GM12864 (cell line): ENCODE data around the gene SOX6.

Experiments used
- DNase-seq: peaks from one replicate; pipeline ENCODE4 v3.0.0-alpha.2; 2011; ENCODE audit warnings: low read depth
- H3K4me3 ChIP-seq: 2 replicates; pipeline ENCODE4 v1.5.1; 2011; ENCODE audit warnings: mild to moderate bottlenecking, low read depth, low read length, control low read depth
- TF ChIP-seq, protein P1 (sequence below): IDR thresholded peaks from 2 replicates; pipeline ENCODE4 v1.5.1; 2011; ENCODE audit warnings: low read depth, mild to moderate bottlenecking, moderate library complexity, low read length, control low read depth, inconsistent platforms; ENCODE audit errors: missing control alignments

SOX6 gene

GRCh38 chr11:15935373-15935772 lies 421.0 kb downstream of the SOX6 start:
- DNase-seq = no peak
- H3K4me3 ChIP-seq = no peak overlapping the region
- TF ChIP-seq, protein P1, sequence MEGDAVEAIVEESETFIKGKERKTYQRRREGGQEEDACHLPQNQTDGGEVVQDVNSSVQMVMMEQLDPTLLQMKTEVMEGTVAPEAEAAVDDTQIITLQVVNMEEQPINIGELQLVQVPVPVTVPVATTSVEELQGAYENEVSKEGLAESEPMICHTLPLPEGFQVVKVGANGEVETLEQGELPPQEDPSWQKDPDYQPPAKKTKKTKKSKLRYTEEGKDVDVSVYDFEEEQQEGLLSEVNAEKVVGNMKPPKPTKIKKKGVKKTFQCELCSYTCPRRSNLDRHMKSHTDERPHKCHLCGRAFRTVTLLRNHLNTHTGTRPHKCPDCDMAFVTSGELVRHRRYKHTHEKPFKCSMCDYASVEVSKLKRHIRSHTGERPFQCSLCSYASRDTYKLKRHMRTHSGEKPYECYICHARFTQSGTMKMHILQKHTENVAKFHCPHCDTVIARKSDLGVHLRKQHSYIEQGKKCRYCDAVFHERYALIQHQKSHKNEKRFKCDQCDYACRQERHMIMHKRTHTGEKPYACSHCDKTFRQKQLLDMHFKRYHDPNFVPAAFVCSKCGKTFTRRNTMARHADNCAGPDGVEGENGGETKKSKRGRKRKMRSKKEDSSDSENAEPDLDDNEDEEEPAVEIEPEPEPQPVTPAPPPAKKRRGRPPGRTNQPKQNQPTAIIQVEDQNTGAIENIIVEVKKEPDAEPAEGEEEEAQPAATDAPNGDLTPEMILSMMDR = no peak

GRCh38 chr11:15933886-15934625 lies 422.3 kb downstream of the SOX6 start:
- no peak overlapping the region for H3K4me3 ChIP-seq
- no peak for DNase-seq
- TF ChIP-seq, protein P1 = no peak

DNA sequence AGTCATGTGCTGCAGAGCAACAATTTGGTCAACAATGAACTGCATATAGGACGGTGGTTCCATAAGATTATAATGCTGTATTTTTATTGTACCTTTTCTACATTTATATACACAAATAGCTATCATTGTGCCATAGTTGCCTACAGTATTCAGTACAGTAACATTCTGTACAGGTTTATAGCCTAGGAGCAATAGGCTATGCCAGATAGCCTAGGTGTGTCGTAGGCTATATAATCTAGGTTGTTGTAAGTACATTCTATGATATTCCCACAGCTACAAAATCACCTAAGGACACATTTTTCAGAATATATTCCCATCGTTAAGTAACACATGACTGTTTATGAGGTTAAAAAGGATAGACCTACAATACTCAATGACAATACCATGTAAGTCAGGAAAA lies 423.9 kb downstream of the SOX6 start:
- TF ChIP-seq, protein P1 = no peak
- no peak for DNase-seq
- H3K4me3 ChIP-seq = no peak overlapping the region

GRCh38 chr11:15931497-15931896 lies 424.8 kb downstream of the SOX6 start:
- no peak overlapping the region for H3K4me3 ChIP-seq
- TF ChIP-seq, protein P1 = no peak
- DNase-seq = no peak

- H3K4me3 ChIP-seq = no peak overlapping the region
- DNase-seq = no peak
- TF ChIP-seq, protein P1 = no peak
Measured at GRCh38 chr11:15930442-15931025, 425.8 kb downstream of the SOX6 start.

DNA sequence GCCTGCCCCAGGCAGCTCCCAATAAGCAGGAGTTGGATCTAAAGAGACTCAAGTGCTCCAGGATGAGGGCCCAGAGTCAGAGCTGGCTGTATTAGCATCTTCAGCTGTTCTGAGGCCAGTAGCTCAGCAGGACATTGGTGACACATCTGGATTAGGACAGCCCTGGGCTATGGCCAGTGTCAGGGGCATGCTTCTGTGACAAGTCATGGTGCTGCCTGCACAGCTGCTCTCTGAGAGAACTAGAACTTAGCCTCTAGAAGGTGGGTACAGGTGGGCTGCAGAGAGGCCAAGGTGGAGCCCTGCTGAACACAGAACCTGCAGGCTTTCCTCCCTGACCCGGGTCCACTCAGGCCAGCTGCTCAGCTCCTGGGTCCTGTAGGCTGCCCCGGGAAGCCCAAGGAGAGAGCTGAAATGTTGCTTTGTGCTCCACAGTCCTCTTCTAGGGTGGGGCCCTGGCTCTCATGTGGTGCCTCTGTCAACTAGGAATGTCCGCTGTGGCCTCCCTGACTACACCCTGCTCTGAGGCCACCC lies 426.9 kb downstream of the SOX6 start:
- DNase-seq = no peak
- TF ChIP-seq, protein P1 = no peak
- H3K4me3 ChIP-seq = no peak overlapping the region
